HG03520 (cell line): ENCODE data around the gene PDE8B.

Source experiments
- ATAC-seq: cut with Tn5 transposase; IDR thresholded peaks from one replicate; pipeline ENCODE4 v1.9.1; 2021; ENCODE audit warnings: mild to moderate bottlenecking, moderate library complexity; ENCODE audit not compliant: unreplicated experiment

Gene PDE8B

GRCh38 chr5:77189421-77189820 is 21.1 kb upstream of the PDE8B start:
- no peak for ATAC-seq

- no peak for ATAC-seq
Measured at GRCh38 chr5:77192441-77193050, 17.9 kb upstream of the PDE8B start.

- no peak for ATAC-seq
Measured at GRCh38 chr5:77194762-77195161, 15.7 kb upstream of the PDE8B start.

- no peak for ATAC-seq
Measured at GRCh38 chr5:77197840-77198554, 12.5 kb upstream of the PDE8B start.

GRCh38 chr5:77200663-77201062 is 9.8 kb upstream of the PDE8B start:
- no peak for ATAC-seq

- no peak for ATAC-seq
Measured at GRCh38 chr5:77202145-77202544, 8.3 kb upstream of the PDE8B start.

GRCh38 chr5:77204967-77205366 is 5.5 kb upstream of the PDE8B start:
- no peak for ATAC-seq

GRCh38 chr5:77208507-77209163 is 1.8 kb upstream of the PDE8B start:
- no peak for ATAC-seq

- ATAC-seq = no peak
Measured at GRCh38 chr5:77209495-77210090, 887 bp upstream of the PDE8B start.

GRCh38 chr5:77210964-77211690 is 647 bp downstream of the PDE8B start:
- ATAC-seq = no peak

GRCh38 chr5:77211691-77212047 is 1.2 kb downstream of the PDE8B start:
- ATAC-seq = no peak

GRCh38 chr5:77213601-77214000 is 3.1 kb downstream of the PDE8B start:
- ATAC-seq = no peak

- no peak for ATAC-seq
Measured at GRCh38 chr5:77214151-77214550, 3.7 kb downstream of the PDE8B start.

- no peak for ATAC-seq
Measured at GRCh38 chr5:77218263-77218662, 7.8 kb downstream of the PDE8B start.

- ATAC-seq = no peak
Measured at GRCh38 chr5:77221115-77221514, 10.6 kb downstream of the PDE8B start.

- ATAC-seq = no peak
Measured at GRCh38 chr5:77222722-77223121, 12.2 kb downstream of the PDE8B start.

GRCh38 chr5:77223653-77224052 is 13.2 kb downstream of the PDE8B start:
- no peak for ATAC-seq

GRCh38 chr5:77224672-77225355 is 14.3 kb downstream of the PDE8B start:
- ATAC-seq = no peak

GRCh38 chr5:77225531-77225930 is 15.1 kb downstream of the PDE8B start:
- no peak for ATAC-seq

- ATAC-seq = no peak
Measured at GRCh38 chr5:77229887-77230286, 19.4 kb downstream of the PDE8B start.
